ENCODE data around the gene ARHGAP42. TPM values are rescaled to one million over a fixed set of nuclear protein-coding genes. Genes with fewer than 3 reads are reported as not detected.

The ARHGAP42 gene
- total and polyA plus RNA-seq, 8 donors: 17.1 to 45.2 (median 36.2) TPM

DNA sequence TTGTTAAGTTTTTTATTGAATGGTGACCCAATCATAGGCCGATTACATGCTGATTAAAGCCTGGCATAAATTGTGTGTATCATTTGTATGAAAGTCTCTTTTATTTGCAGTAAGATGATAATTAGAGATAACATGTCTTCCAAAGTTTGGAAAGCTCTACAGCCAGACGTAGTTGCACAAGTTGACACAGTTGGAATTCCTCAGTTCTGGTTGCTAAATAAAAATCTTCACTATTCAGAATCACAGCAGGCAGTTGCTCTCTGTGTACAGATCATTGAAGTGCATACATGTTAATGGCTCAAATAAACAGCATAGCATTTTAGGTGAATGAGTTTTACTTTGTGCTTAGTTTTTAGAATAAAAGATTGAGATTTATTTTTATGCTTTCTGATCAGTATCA, 69.5 kb downstream of the ARHGAP42 start:
- peak in 2 of 4 donors; percentile 49 to 64 for DNase-seq
- no peak for TF ChIP-seq CTCF (IDR thresholded peaks at IDR 0.05)
- Histone ChIP-seq H3K27me3 (no peaks in the 10 kb centered on the region), H3K27ac (no peak overlapping the region), H3K4me1 (no peaks in the 10 kb centered on the region), H3K4me3 (no peak overlapping the region), H3K9me3 (peaks cover 0 to 5% of the 10 kb centered on the region in 2 donors), H3K36me3 (no peaks in the 10 kb centered on the region)
- intact Hi-C loops (cut with DNase I): no loop called here
- ATAC-seq: no peak

DNA sequence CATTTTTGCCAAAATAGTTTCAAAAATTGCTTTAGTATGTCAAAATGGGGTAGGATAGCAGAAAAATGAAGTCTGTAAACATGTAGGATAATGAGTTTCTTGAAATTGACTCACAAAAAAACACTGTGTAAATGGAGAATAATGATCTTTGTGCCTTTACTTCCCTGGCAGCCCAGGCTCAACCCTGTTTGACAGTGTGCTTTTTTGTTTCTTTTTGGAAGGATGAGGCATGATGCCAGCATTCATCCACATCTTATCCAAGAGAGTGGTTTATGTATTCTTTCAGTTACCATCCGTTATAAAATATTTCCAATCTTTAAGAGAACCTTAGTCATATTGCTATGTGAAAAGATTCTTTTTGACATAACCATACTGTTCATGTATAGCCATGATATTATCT, 70.6 kb downstream of the ARHGAP42 start:
- intact Hi-C loops (cut with DNase I): no loop called here
- no peaks in the 10 kb centered on the region for H3K27me3 ChIP-seq
- no peak overlapping the region for H3K4me3 ChIP-seq
- H3K27ac ChIP-seq: no peak overlapping the region
- TF ChIP-seq CTCF (IDR thresholded peaks at IDR 0.05): no peak
- no peaks in the 10 kb centered on the region for H3K9me3 ChIP-seq
- ATAC-seq: no peak
- DNase-seq: no peak
- H3K36me3 ChIP-seq: no peaks in the 10 kb centered on the region
- no peaks in the 10 kb centered on the region for H3K4me1 ChIP-seq

GRCh38 chr11:100759106-100759505, 72.0 kb downstream of the ARHGAP42 start:
- intact Hi-C loops (cut with DNase I): no loop called here
- no peak for ATAC-seq
- no peak overlapping the region for H3K27ac ChIP-seq
- no peaks in the 10 kb centered on the region for H3K36me3 ChIP-seq
- H3K4me3 ChIP-seq: no peak overlapping the region
- no peak for TF ChIP-seq CTCF (IDR thresholded peaks at IDR 0.05)
- no peaks in the 10 kb centered on the region for H3K4me1 ChIP-seq
- DNase-seq: no peak
- H3K27me3 ChIP-seq: no peaks in the 10 kb centered on the region
- no peaks in the 10 kb centered on the region for H3K9me3 ChIP-seq

- TF ChIP-seq CTCF (IDR thresholded peaks at IDR 0.05): no peak
- ATAC-seq: no peak
- DNase-seq: no peak
- no peak overlapping the region for H3K27ac ChIP-seq
- intact Hi-C loops (cut with DNase I): no loop called here
- H3K4me3 ChIP-seq: no peak overlapping the region
- no peaks in the 10 kb centered on the region for H3K27me3 ChIP-seq
- H3K4me1 ChIP-seq: no peaks in the 10 kb centered on the region
- H3K36me3 ChIP-seq: no peaks in the 10 kb centered on the region
- H3K9me3 ChIP-seq: no peaks in the 10 kb centered on the region
Measured at GRCh38 chr11:100759856-100760255, 72.8 kb downstream of the ARHGAP42 start.

- H3K9me3 ChIP-seq: no peaks in the 10 kb centered on the region
- no peak overlapping the region for H3K27ac ChIP-seq
- no peak for DNase-seq
- no peak overlapping the region for H3K4me3 ChIP-seq
- H3K27me3 ChIP-seq: no peaks in the 10 kb centered on the region
- ATAC-seq: peak; percentile 24
- no peaks in the 10 kb centered on the region for H3K36me3 ChIP-seq
- H3K4me1 ChIP-seq: no peaks in the 10 kb centered on the region
- TF ChIP-seq CTCF (IDR thresholded peaks at IDR 0.05): no peak
- intact Hi-C loops (cut with DNase I): no loop called here
Measured at GRCh38 chr11:100760744-100761143, 73.7 kb downstream of the ARHGAP42 start.

Data from left lung (tissue), 10 donors.